ENCODE data around the gene LCN10.
"Not testable (repeated sequence)": the region's sequence is repeated elsewhere in the genome, so short reads cannot be mapped to it uniquely, and the experiment has no call there.

The LCN10 gene

DNA sequence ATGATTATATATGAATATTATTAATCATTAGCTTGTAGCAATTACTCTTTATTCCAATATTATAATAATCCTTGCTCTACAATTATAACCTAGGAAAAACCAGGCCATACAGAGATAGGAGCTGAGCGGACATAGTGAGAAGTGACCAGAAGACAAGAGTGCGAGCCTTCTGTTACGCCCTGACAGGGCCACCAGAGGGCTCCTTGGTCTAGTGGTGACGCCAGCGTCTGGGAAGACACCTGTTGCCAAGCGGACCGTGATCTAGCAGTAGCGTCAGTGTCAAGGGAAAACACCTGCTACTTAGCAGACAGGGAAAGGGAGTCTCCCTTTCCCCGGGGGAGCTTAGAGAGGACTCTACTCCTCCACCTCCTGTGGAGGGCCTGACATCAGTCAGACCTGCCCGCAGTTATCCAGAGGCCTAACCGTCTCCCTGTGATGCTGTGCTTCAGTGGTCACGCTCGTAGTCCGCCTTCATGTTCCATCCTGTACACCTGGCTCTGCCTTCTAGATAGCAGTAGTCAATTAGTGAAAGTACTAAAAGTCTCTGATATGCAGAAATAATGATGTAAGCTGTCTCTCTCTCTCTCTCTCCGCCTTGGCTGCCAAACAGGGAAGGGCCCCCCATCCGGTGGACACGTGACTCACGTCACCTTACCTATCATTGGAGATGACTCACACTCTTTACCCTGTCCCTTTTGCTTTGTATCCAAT is 23.8 kb upstream of the LCN10 start:
- H3K9ac ChIP-seq (ENCODE audit: low read length); H3K27ac ChIP-seq (ENCODE audit: low read depth, low read length): not testable (repeated sequence)

DNA sequence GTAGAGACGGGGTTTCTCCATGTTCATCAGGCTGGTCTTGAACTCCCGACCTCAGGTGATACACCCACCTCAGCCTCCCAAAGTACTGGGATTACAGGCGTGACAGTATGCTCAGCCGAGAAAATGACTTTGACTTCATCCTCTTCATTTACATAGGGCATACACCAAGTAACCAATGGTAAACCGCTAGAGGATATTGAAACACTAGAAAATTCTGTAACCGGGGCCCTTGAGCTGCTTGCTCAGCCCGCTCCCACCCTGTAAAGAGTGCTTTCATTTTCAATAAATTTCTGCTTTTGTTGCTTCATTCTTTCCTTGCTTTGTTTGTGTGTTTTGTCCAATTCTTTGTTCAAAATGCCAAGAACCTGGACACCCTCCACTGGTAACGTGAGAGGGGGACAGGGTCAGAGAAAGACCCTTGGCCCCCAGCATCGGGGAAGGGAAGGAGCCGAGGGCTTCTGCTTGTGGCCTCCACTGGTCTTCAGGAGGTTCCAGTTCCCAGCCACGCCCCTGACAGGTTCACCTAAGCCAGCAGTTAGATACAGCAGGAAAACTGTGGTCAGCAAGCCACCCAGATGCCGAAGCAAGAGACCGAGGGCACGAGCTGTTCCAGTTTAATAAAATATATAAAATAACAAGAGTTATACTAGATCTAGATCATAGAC is 23.1 kb upstream of the LCN10 start:
- not testable (repeated sequence) for H3K9me3 ChIP-seq (ENCODE audit: low read length); H3K9ac ChIP-seq (ENCODE audit: low read length); H3K27ac ChIP-seq (ENCODE audit: low read depth, low read length); H3K4me1 ChIP-seq (ENCODE audit: insufficient read depth, low read length); H3K4me3 ChIP-seq (ENCODE audit: low read depth in 1 of 2, low read length in 2 of 2); H3K36me3 ChIP-seq (ENCODE audit: insufficient read depth, low read length)
- H3K27me3 ChIP-seq (ENCODE audit: control insufficient read depth in 1 of 2, insufficient read depth in 2 of 2, low read length in 2 of 2) = peaks cover 9 to 25% of the 10 kb centered on the region in 2 donors

More for the DNA sequence above, 23.8 kb upstream of the LCN10 start:
- peaks cover 9 to 25% of the 10 kb centered on the region in 2 donors for H3K27me3 ChIP-seq (ENCODE audit: control insufficient read depth in 1 of 2, insufficient read depth in 2 of 2, low read length in 2 of 2)
- H3K4me3 ChIP-seq (ENCODE audit: low read depth in 1 of 2, low read length in 2 of 2); H3K4me1 ChIP-seq (ENCODE audit: insufficient read depth, low read length); H3K36me3 ChIP-seq (ENCODE audit: insufficient read depth, low read length); H3K9me3 ChIP-seq (ENCODE audit: low read length): not testable (repeated sequence)

GRCh38 chr9:136765041-136765440 is 22.3 kb upstream of the LCN10 start:
- Histone ChIP-seq H3K27me3 (ENCODE audit: control insufficient read depth in 1 of 2, insufficient read depth in 2 of 2, low read length in 2 of 2) (peaks cover 9 to 25% of the 10 kb centered on the region in 2 donors), H3K36me3 (ENCODE audit: insufficient read depth, low read length) (no peaks in the 10 kb centered on the region), H3K9me3 (ENCODE audit: low read length) (no peaks in the 10 kb centered on the region), H3K27ac (ENCODE audit: low read depth, low read length) (no peak overlapping the region), H3K4me3 (ENCODE audit: low read depth in 1 of 2, low read length in 2 of 2) (no peak overlapping the region), H3K9ac (ENCODE audit: low read length) (no peak overlapping the region), H3K4me1 (ENCODE audit: insufficient read depth, low read length) (no peaks in the 10 kb centered on the region)

GRCh38 chr9:136764301-136764891 is 21.7 kb upstream of the LCN10 start, which contains the start of gene LCN15:
Gene LCN15, minus strand, starts transcription at chr9:136764518. Its CDS starts 30 bp downstream, at chr9:136764488.
- Histone ChIP-seq H3K9me3 (ENCODE audit: low read length) (no peaks in the 10 kb centered on the region), H3K36me3 (ENCODE audit: insufficient read depth, low read length) (no peaks in the 10 kb centered on the region), H3K27ac (ENCODE audit: low read depth, low read length) (no peak within 1 kb of the TSS), H3K4me3 (ENCODE audit: low read depth in 1 of 2, low read length in 2 of 2) (no peak within 1 kb of the TSS), H3K27me3 (ENCODE audit: control insufficient read depth in 1 of 2, insufficient read depth in 2 of 2, low read length in 2 of 2) (peaks cover 9 to 25% of the 10 kb centered on the region in 2 donors), H3K4me1 (ENCODE audit: insufficient read depth, low read length) (no peaks in the 10 kb centered on the region), H3K9ac (ENCODE audit: low read length) (no peak within 1 kb of the TSS)

GRCh38 chr9:136763649-136764035 is 20.9 kb upstream of the LCN10 start:
- no peak overlapping the region for H3K4me3 ChIP-seq (ENCODE audit: low read depth in 1 of 2, low read length in 2 of 2)
- H3K4me1 ChIP-seq (ENCODE audit: insufficient read depth, low read length) = no peaks in the 10 kb centered on the region
- H3K9me3 ChIP-seq (ENCODE audit: low read length) = no peaks in the 10 kb centered on the region
- H3K9ac ChIP-seq (ENCODE audit: low read length) = no peak overlapping the region
- no peaks in the 10 kb centered on the region for H3K36me3 ChIP-seq (ENCODE audit: insufficient read depth, low read length)
- H3K27me3 ChIP-seq (ENCODE audit: control insufficient read depth in 1 of 2, insufficient read depth in 2 of 2, low read length in 2 of 2) = peaks cover 9 to 25% of the 10 kb centered on the region in 2 donors
- H3K27ac ChIP-seq (ENCODE audit: low read depth, low read length) = no peak overlapping the region

GRCh38 chr9:136762915-136763648 is 20.3 kb upstream of the LCN10 start:
- Histone ChIP-seq H3K4me1 (ENCODE audit: insufficient read depth, low read length) (no peaks in the 10 kb centered on the region), H3K27me3 (ENCODE audit: control insufficient read depth in 1 of 2, insufficient read depth in 2 of 2, low read length in 2 of 2) (peaks cover 9 to 22% of the 10 kb centered on the region in 2 donors), H3K36me3 (ENCODE audit: insufficient read depth, low read length) (no peaks in the 10 kb centered on the region), H3K4me3 (ENCODE audit: low read depth in 1 of 2, low read length in 2 of 2) (no peak overlapping the region), H3K9ac (ENCODE audit: low read length) (no peak overlapping the region), H3K9me3 (ENCODE audit: low read length) (no peaks in the 10 kb centered on the region), H3K27ac (ENCODE audit: low read depth, low read length) (no peak overlapping the region)

GRCh38 chr9:136762221-136762691 is 19.5 kb upstream of the LCN10 start:
- no peaks in the 10 kb centered on the region for H3K36me3 ChIP-seq (ENCODE audit: insufficient read depth, low read length)
- H3K9ac ChIP-seq (ENCODE audit: low read length) = no peak overlapping the region
- peaks cover 9 to 22% of the 10 kb centered on the region in 2 donors for H3K27me3 ChIP-seq (ENCODE audit: control insufficient read depth in 1 of 2, insufficient read depth in 2 of 2, low read length in 2 of 2)
- H3K27ac ChIP-seq (ENCODE audit: low read depth, low read length) = no peak overlapping the region
- no peak overlapping the region for H3K4me3 ChIP-seq (ENCODE audit: low read depth in 1 of 2, low read length in 2 of 2)
- H3K4me1 ChIP-seq (ENCODE audit: insufficient read depth, low read length) = no peaks in the 10 kb centered on the region
- H3K9me3 ChIP-seq (ENCODE audit: low read length) = no peaks in the 10 kb centered on the region

DNA sequence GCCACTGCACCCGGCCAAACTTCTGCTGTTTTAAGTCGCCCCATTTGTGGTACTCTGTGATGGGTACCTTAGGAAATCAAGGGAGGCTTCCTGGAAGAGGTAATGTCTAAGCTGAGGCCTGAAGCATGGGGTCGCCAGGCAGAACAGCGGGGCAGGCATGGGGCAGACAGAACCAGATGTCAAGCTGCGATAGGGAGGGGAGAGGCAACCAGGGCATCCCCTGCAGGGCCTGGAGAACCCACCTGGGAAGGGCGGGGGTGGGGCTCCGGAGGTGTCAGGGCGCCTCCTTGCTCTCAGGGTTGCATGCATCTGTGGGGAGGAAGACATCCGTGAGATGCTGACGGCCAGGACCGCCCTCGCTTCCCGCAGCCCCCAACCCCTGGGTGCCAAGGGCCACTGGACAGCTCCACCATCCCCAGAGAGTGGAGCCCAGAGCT is 18.8 kb upstream of the LCN10 start:
- Histone ChIP-seq H3K9me3 (ENCODE audit: low read length) (no peaks in the 10 kb centered on the region), H3K27ac (ENCODE audit: low read depth, low read length) (no peak overlapping the region), H3K36me3 (ENCODE audit: insufficient read depth, low read length) (no peaks in the 10 kb centered on the region), H3K4me1 (ENCODE audit: insufficient read depth, low read length) (no peaks in the 10 kb centered on the region), H3K27me3 (ENCODE audit: control insufficient read depth in 1 of 2, insufficient read depth in 2 of 2, low read length in 2 of 2) (peaks cover 9 to 23% of the 10 kb centered on the region in 2 donors), H3K4me3 (ENCODE audit: low read depth in 1 of 2, low read length in 2 of 2) (no peak overlapping the region), H3K9ac (ENCODE audit: low read length) (no peak overlapping the region)

GRCh38 chr9:136760834-136761544 is 18.2 kb upstream of the LCN10 start:
- peaks cover 9 to 23% of the 10 kb centered on the region in 2 donors for H3K27me3 ChIP-seq (ENCODE audit: control insufficient read depth in 1 of 2, insufficient read depth in 2 of 2, low read length in 2 of 2)
- H3K4me1 ChIP-seq (ENCODE audit: insufficient read depth, low read length); H3K9me3 ChIP-seq (ENCODE audit: low read length); H3K27ac ChIP-seq (ENCODE audit: low read depth, low read length); H3K9ac ChIP-seq (ENCODE audit: low read length); H3K4me3 ChIP-seq (ENCODE audit: low read depth in 1 of 2, low read length in 2 of 2); H3K36me3 ChIP-seq (ENCODE audit: insufficient read depth, low read length): not testable (repeated sequence)

DNA sequence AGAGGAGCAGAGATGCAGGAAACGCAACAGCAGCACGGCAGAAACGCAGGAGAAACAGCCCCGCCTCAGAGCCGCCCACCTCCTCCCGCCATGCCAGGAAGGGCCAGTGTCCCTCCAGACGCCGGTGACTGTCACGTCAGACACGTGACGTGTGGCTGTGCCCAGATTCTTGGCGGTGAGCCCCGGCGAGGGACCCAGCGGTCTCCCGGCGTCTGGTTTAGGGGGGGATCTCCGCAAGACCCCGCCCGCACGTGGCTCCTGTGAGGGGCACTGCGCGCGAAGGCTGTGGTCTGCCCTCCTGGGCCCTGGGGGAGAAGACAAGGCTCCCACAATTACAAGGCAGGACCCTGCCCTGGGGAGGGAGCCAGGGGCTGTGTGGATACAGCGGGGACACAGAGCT is 17.7 kb upstream of the LCN10 start:
- Histone ChIP-seq H3K36me3 (ENCODE audit: insufficient read depth, low read length) (no peaks in the 10 kb centered on the region), H3K9ac (ENCODE audit: low read length) (no peak overlapping the region), H3K9me3 (ENCODE audit: low read length) (no peaks in the 10 kb centered on the region), H3K27me3 (ENCODE audit: control insufficient read depth in 1 of 2, insufficient read depth in 2 of 2, low read length in 2 of 2) (peaks cover 9 to 23% of the 10 kb centered on the region in 2 donors), H3K4me1 (ENCODE audit: insufficient read depth, low read length) (no peaks in the 10 kb centered on the region), H3K27ac (ENCODE audit: low read depth, low read length) (no peak overlapping the region), H3K4me3 (ENCODE audit: low read depth in 1 of 2, low read length in 2 of 2) (no peak overlapping the region)

Measured in muscle layer of colon (tissue), 2 donors.